Stomach smooth muscle (tissue), 2 donors: Measurements from ENCODE around the gene RUFY4.

Source experiments
- H3K27ac ChIP-seq: one replicate; pipeline ENCODE4 v1.7.0; 2013; ENCODE audit warnings: mild to moderate bottlenecking, low read length, inconsistent platforms
- H3K27me3 ChIP-seq, 2 donors: one replicate each; pipeline ENCODE4 v1.7.0; 2013; ENCODE audit warnings: low read length in 2 of 2; ENCODE audit not compliant: insufficient read depth in 2 of 2, control insufficient read depth in 1 of 2
- H3K36me3 ChIP-seq, 2 donors: one replicate each; pipeline ENCODE4 v1.7.0; 2013; ENCODE audit warnings: low read length in 2 of 2; ENCODE audit not compliant: control insufficient read depth in 2 of 2, insufficient read depth in 2 of 2
- H3K4me1 ChIP-seq: one replicate; pipeline ENCODE4 v1.7.0; 2013; ENCODE audit warnings: low read length; ENCODE audit not compliant: control insufficient read depth, insufficient read depth
- H3K4me3 ChIP-seq, 2 donors: one replicate each; pipeline ENCODE4 v1.7.0; 2013; ENCODE audit warnings: low read length in 2 of 2
- H3K9ac ChIP-seq, 2 donors: one replicate each; pipeline ENCODE4 v1.7.0; 2013; ENCODE audit warnings: low read length in 2 of 2, mild to moderate bottlenecking in 1 of 2
- H3K9me3 ChIP-seq, 2 donors: one replicate each; pipeline ENCODE4 v1.7.0; 2013; ENCODE audit warnings: low read length in 2 of 2; ENCODE audit not compliant: control insufficient read depth in 2 of 2
- donor health status: healthy.
- donor health status: Pancreatic carcinoma.

Gene RUFY4

GRCh38 chr2:218024871-218025270, 44.2 kb upstream of the RUFY4 start:
- Histone ChIP-seq H3K27ac (no peak overlapping the region), H3K27me3 (no peaks in the 10 kb centered on the region), H3K4me3 (no peak overlapping the region), H3K36me3 (no peaks in the 10 kb centered on the region), H3K4me1 (peaks cover 23% of the 10 kb centered on the region), H3K9me3 (no peaks in the 10 kb centered on the region), H3K9ac (no peak overlapping the region)

GRCh38 chr2:218026244-218026643, 42.8 kb upstream of the RUFY4 start:
- H3K27ac ChIP-seq: no peak overlapping the region
- no peaks in the 10 kb centered on the region for H3K27me3 ChIP-seq
- H3K36me3 ChIP-seq: no peaks in the 10 kb centered on the region
- no peaks in the 10 kb centered on the region for H3K9me3 ChIP-seq
- H3K9ac ChIP-seq: no peak overlapping the region
- peaks cover 26% of the 10 kb centered on the region for H3K4me1 ChIP-seq
- H3K4me3 ChIP-seq: no peak overlapping the region

DNA sequence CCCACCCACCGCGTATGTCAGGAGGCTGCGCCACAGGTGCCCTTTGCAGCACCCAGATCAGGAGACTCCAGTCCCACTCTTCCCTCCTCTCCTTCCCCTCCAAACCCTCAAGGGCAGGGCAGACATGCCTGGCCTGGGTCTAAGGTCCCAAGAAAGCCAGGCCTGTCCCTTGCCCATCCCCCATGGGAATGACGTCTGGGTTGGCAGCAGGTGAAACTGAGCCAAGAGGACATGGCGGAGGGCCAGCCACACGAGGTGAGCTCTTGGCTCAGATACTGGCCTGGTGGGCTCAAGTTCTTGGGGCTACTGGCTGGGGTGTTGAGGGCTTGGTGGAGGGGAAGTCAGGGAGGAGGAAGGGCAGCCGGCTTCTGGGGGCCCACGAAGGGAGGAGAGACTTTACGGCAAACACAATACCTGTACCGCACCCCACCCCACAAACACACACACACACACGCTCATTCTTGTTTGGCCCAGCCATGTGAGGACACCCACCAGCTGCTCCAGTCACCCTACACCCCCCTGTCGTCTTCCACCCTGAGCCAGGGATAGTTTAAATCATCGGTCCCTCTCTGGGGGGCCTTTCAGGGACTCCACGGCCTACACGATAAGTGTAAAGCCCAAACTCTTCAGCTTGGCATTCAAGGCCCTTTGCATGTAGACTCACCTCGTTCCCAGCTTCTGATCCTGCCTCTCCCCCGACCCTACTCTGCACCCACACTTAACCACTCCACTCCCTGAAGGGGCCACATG, 42.2 kb upstream of the RUFY4 start:
- no peaks in the 10 kb centered on the region for H3K27me3 ChIP-seq

DNA sequence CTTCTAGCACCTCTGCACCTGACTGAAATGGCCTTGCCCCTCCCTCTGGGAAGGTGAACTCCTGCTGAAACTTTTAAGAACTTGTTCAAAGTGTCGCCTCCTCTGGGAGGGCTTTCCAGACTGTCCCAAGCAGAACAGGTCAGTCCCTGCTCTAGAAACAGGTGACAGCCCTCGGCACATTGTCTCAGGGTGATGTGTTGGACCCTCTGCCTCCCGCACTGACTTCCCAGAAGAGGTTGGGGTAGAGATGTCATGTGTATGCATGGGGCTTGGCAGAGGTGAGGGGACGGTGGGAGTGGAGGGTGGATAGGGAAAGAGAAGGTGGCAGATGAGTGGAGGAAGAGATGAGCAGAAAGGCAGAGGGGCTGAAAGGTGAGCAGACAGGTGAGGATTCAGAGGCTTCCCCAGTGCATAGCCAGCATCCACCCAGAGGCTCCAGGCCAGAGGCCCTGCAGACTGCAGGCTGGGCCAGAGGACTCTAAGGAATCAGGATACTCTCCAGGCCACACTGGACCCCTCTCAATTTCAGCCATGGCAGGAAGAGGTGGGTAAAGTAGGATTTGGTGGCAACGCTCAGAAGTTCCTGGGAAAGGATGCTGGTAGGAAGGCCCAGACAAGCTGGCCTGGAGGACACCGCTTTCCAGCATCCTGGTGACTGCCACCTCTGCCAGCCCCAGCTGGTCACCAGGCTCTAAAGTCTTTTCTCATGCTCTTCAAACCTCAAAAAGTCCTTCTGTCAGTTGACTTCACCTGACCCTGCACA, 41.4 kb upstream of the RUFY4 start:
- no peak overlapping the region for H3K4me3 ChIP-seq
- H3K9ac ChIP-seq: no peak overlapping the region
- no peaks in the 10 kb centered on the region for H3K9me3 ChIP-seq
- no peaks in the 10 kb centered on the region for H3K36me3 ChIP-seq
- no peak overlapping the region for H3K27ac ChIP-seq
- peaks cover 16% of the 10 kb centered on the region for H3K4me1 ChIP-seq
- H3K27me3 ChIP-seq: no peaks in the 10 kb centered on the region

More for the DNA sequence above, 42.2 kb upstream of the RUFY4 start:
- H3K27ac ChIP-seq: no peak overlapping the region
- H3K36me3 ChIP-seq: no peaks in the 10 kb centered on the region
- H3K4me1 ChIP-seq: peaks cover 20% of the 10 kb centered on the region
- no peaks in the 10 kb centered on the region for H3K9me3 ChIP-seq
- H3K4me3 ChIP-seq: no peak overlapping the region
- no peak overlapping the region for H3K9ac ChIP-seq

DNA sequence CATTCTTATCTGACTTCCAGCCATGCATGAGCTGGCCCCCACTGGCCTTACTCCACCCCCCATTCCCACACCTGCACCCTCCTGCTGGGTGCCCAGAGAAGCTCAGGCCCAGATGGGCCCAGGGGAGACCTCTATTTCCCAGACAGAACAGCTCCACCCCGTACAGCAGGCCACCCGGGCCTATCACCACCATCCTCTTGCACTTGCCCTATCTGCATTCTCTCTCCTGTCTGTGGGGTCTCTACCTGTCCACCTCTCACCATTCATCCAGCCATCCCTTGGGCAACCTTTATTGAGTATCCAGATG, 40.9 kb upstream of the RUFY4 start:
- Histone ChIP-seq H3K27me3 (no peaks in the 10 kb centered on the region), H3K9me3 (no peaks in the 10 kb centered on the region), H3K36me3 (no peaks in the 10 kb centered on the region), H3K27ac (no peak overlapping the region), H3K4me3 (no peak overlapping the region), H3K4me1 (peaks cover 16% of the 10 kb centered on the region), H3K9ac (no peak overlapping the region)

DNA sequence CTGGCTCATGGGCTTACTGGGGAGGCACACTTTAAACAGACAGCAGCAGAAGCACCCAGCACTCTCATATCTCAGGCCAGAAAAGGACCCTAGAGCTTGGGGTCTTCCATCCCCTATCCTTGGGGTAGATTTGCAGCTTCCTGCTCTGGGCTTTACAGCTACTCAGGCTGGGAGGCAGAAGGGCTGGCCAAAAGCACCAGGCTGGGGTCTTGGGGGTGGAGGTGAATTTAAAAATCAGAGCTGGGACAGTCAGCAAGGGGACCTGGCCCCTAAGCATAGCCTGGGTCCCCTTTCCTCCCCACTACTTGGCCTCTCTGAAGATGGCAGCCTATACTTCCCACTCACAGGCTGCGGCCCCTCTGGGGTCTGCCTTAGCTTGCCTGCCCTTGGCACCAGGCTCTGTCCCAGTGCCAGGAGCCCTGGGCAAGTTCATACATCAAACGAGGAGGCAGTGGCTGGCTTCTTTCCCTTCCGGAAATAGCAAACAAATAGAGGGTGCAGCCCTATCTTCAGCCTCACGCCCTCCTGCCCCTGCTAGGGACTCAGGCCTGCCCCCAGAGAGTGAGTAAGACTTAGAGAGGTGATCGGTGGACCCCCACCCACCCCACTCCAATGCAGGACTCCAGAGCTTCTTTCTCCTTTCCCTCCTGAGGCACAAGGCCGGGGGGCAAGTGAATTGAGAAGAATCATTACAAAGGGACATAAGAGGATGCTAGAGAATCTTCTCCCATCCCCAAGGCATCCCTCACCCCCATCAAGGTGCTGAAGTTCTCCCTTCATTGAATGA, 40.3 kb upstream of the RUFY4 start:
- no peaks in the 10 kb centered on the region for H3K36me3 ChIP-seq
- H3K9me3 ChIP-seq: no peaks in the 10 kb centered on the region
- H3K27ac ChIP-seq: no peak overlapping the region
- H3K9ac ChIP-seq: no peak overlapping the region
- peaks cover 16% of the 10 kb centered on the region for H3K4me1 ChIP-seq
- no peak overlapping the region for H3K4me3 ChIP-seq
- H3K27me3 ChIP-seq: no peaks in the 10 kb centered on the region

GRCh38 chr2:218029366-218030360, 39.4 kb upstream of the RUFY4 start:
- H3K36me3 ChIP-seq: no peaks in the 10 kb centered on the region
- H3K27me3 ChIP-seq: peaks cover 0 to 7% of the 10 kb centered on the region in 2 donors
- H3K9ac ChIP-seq: no peak overlapping the region
- no peak overlapping the region for H3K4me3 ChIP-seq
- H3K9me3 ChIP-seq: no peaks in the 10 kb centered on the region
- H3K4me1 ChIP-seq: peaks cover 18% of the 10 kb centered on the region
- H3K27ac ChIP-seq: no peak overlapping the region

DNA sequence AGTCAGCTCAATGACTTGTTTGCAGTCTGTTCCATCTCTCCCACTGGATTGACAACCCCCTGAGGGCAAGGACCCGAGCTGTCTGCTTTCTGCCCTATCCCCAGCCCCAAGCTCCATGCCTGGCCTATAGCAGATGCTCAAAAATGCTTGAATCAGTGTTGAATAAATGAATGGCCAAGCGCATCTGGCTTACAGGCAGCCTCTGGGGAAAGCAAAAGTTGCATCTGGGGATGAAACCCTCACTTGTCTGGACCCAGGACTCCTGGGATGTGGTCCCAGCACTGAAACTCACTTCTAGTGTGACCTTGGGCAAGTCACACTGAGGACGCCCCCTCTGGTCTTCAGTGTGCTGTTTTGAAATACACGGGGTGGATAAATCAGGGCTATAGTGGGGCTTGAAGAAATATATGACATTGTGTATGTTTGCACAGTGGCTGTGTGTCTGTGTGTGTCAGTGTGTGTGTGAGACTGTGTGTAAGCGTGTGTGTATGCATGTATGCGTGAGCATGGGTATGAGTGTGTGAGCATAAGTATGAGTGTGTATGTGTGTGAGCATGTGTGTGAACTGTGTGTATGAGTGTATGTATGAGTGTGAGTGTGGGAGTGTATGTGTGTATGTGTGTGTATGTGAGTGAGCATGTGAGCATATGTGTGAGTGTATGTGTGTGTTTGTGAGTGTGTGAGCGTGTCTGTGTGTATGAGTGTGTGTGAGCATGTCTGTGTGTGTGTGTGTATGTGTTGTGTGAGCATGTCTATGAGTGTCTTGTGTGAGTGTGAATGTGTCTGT, 38.5 kb upstream of the RUFY4 start:
- Histone ChIP-seq H3K9me3 (no peaks in the 10 kb centered on the region), H3K36me3 (no peaks in the 10 kb centered on the region), H3K4me1 (peaks cover 18% of the 10 kb centered on the region), H3K27ac (no peak overlapping the region), H3K27me3 (peaks cover 0 to 7% of the 10 kb centered on the region in 2 donors), H3K4me3 (no peak overlapping the region), H3K9ac (no peak overlapping the region)

DNA sequence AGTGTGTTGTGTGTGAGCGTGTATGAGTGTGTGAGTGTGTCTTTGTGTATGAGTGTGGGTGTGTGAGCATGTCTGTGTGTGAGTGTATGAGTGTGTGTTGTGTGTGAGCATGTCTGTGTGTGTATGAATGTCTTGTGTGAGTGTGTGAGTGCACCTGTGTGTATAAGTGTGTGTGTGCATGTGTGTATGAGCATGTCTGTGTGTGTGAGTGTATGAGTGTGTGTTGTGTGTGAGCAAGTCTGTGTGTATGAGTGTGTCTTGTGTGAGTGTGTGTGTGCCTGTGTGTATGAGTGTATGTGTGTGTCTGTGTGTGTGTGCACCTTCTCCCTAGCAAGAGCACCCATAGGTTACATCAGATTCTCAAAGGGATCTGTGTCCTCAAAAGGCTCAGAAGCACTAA, 37.8 kb upstream of the RUFY4 start:
- Histone ChIP-seq H3K36me3 (no peaks in the 10 kb centered on the region), H3K27me3 (peaks cover 0 to 7% of the 10 kb centered on the region in 2 donors), H3K9ac (no peak overlapping the region), H3K9me3 (no peaks in the 10 kb centered on the region), H3K27ac (no peak overlapping the region), H3K4me1 (peaks cover 18% of the 10 kb centered on the region), H3K4me3 (no peak overlapping the region)
